GM18870 (cell line): ENCODE results near the gene FGF14.

Source experiments
- ATAC-seq: cut with Tn5 transposase; IDR thresholded peaks from one replicate; pipeline ENCODE4 v1.9.1; 2021; ENCODE audit warnings: moderate library complexity; ENCODE audit not compliant: unreplicated experiment

FGF14 gene

GRCh38 chr13:102369302-102369701, 32.5 kb downstream of the FGF14 start:
- no peak for ATAC-seq

GRCh38 chr13:102367836-102368235, 34.0 kb downstream of the FGF14 start:
- ATAC-seq, result no peak

DNA sequence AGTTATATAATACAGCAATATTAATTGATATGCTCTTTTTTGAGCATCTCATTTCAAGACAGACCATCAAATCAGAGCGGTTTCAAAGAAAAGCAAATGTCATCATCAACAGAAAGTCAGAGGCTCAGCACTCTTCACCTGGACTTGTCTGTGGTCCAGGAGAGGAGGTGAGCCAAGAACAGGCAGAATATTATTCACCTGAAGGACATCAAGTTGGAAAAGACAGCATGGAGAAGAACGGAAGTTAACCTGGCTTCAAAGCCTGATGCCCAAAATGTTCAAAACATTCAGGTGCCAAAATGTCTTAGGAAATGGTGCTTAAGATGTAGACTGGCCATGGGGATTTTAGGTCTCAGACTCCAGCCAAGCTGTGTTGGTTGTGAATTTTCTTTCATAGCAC, 40.7 kb downstream of the FGF14 start:
- no peak for ATAC-seq

DNA sequence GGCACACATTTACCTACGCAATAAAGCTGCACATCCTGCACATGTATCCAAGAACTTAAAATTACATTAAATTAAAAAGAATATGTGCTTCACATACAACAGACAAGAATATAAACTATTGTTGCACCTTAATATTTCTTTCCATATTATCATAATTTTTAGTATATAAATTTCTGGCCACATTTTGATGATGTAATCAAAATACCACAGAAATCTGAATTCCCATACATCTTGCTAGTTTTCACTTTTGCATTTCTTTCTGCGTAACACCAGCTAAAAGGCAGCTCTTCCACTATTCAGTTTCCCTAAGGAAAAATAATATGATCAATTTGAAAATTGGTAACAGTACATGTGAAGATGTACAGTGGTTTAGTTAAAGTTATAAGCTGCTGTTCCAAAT, 42.6 kb downstream of the FGF14 start:
- ATAC-seq, result no peak

DNA sequence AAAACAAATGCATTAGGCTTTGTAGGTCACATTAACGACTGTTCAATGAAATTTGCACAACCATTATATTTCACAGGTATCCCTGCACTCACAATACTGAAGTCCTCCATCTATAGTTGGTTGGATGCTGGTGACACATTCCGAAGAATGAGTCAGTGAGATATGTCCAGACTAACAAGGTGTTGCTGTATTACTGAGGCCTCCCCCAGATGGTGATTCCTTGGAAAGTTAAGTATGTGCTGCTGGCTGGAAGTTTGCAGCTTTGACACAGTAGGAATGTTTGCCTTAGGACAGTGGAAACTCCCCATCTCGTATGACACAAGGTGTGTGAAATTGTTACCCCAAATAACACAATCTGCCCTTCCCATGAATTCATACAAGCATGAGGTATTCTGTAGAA, 46.6 kb downstream of the FGF14 start:
- ATAC-seq, result no peak

GRCh38 chr13:102354011-102354410, 47.8 kb downstream of the FGF14 start:
- ATAC-seq, result no peak

DNA sequence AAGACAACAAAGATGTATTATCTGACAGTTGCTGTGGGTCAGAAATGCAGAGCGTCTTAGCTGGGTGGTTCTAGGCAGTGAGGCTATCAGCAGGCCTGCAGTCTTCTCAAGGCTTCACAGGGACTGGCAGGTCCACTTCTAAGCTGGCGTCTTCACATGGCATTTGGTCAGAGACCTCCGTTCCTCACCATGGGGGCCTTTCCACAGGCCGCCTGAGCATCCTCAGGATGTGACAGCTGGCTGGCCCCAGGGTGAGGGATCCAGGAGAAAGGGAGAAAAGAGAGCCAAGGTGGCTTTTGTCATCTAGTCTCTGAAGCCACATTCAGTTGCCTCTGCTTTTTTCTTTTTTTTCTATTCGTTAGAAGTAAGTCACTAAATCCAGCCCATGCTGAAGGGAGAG, 50.3 kb downstream of the FGF14 start:
- ATAC-seq, result no peak

DNA sequence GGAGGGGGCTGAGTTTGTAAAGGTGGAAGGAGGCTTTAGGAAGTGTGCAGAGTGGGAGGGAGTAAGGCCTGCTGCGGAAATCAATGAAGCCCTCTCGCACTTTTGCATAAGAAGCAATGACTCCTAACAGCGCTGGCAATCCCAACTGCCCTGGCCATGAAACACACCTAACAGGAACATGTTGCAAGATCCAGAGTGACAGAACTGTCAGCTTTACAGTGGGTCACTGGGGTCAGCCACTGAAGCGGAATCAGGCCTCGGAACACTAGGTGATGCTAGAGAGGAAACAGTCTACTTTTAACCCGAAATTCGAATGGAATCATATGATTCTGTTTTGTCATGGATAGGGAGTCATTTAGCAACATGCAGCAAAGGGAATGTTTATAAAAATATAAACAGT, 54.4 kb downstream of the FGF14 start:
- no peak for ATAC-seq

DNA sequence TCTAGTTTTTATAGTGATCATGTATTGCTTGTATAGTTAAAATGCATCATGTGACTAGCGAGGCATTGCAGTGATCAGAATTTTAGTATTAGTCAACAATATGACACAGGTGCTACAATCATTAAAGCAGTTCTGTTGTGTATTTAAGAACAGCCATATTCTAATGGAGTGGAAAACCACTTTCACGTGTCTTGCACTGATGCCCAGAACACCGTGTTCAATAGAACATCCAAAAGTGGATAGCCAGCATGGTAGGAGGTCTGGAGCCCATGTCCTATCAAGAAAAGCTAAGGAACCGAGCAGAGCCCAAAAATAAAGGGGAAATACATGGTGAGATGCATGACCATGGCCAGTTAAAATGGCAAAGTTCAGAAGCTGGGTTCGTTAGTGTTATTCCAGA, 55.1 kb downstream of the FGF14 start:
- no peak for ATAC-seq

DNA sequence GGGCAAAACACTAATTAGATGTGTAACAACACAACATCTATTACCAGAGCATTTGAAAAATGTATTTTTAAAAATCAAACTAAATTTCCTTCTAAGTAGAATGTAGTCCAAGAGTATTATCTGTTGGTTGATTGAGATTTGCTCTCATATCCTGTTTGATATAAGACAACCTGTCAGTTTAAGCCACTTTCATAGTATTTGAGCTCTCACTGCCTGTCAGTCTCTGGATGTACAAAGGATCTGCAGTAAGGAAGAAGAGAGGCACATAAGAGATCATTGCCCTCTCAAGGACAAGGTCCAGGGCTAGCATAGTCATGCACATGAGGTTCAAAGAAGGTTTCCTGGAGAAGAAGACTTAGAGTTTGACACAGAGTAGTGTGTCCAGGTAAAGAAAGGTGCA, 57.4 kb downstream of the FGF14 start:
- ATAC-seq, result no peak

GRCh38 chr13:102333320-102334198, 68.3 kb downstream of the FGF14 start:
- ATAC-seq, result no peak

DNA sequence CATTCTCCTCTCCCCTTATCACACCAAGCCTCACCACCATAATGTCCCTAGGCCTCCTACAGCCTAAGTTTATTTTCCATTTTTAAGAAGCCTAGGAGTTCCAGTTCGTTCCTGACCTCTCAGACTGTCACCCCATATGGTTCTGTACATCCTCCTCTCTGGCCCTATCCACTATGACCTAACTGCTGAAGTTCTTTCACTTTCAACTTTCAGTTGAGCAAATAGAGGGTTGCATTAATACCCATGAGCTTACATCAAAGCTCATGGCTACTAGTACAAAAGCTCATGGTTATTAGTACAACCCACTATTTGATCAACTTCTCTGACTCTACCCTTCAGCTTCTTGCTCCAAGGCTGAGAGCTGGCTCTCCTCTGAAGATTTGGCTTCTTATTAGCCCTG, 72.9 kb downstream of the FGF14 start:
- peak; percentile 88 for ATAC-seq

GRCh38 chr13:102327119-102327617, 74.7 kb downstream of the FGF14 start:
- no peak for ATAC-seq

DNA sequence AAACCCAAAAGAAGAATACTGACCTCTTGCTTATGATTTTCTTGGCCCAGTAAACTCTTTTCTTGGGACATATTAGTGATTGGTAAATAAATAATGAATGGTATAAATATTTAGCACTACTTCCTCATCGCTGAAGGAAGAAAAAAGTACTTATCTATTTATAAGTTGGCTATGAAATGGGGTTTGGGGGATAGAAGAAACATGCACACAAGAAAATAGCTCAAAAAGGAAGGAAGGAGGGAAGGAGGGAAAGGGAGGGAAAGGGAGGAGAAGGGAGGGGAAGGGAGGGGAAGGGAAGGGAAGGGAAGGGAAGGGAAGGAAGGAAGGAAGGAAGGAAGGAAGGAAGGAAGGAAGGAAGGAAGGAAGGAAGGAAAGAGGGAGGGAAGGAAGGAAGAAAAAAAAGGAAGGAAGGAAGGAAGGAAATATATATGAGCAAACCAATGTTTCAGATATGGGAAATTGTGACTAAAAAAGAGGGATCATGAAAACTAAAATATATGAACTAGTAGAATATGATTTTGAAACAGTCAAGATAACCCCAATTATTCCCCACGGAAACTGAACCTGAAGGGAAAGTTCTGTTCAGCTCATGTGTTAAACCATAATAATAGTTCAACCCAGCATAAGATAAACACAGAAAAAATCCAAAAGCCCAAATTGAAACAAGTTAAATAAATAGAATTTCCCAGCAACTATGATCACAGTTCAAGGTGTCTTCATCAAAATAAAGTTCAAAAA, 75.3 kb downstream of the FGF14 start:
- no peak for ATAC-seq

GRCh38 chr13:102325321-102325720, 76.5 kb downstream of the FGF14 start:
- ATAC-seq, result no peak

DNA sequence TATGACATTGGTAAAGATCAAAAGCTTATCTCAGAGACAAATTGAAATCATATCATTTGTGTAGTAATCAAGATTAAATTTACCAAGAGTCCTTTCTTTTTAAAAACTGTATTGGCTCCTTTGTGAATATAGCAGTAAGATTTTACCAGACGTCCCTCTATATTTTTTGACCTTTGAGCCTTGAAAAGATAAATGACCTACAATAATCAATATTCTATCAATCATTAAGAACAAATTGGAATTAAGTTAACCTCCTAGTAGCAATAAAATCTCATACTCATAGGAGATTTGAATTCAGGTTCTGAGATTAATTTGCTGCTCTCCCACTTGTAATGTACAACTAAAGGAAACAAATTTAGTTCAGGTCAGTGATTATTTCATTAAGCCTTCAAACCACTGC, 78.3 kb downstream of the FGF14 start:
- no peak for ATAC-seq

- ATAC-seq, result no peak
Measured at GRCh38 chr13:102323012-102323411, 78.8 kb downstream of the FGF14 start.

- no peak for ATAC-seq
Measured at GRCh38 chr13:102322211-102322610, 79.6 kb downstream of the FGF14 start.

GRCh38 chr13:102318233-102318632, 83.6 kb downstream of the FGF14 start:
- ATAC-seq, result no peak

DNA sequence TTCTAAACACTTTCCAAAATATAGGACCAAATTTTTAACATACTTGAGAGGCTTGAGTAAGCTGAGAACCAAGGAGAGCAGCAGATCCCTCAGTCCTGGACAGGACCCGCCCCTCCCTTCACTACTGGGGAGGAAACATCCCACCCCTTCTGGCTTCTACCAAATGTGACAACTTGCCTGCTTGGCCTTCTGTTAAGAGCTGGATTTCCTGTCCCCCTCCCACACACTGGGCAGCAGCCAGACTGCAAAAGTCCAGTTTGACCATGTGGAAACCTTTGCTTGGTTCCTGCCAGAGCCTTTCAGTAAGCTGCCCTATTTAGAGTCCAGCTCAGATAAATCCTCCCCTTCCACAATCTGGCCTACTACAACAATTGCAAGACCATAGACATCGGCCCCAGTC, 84.3 kb downstream of the FGF14 start:
- ATAC-seq, result no peak

DNA sequence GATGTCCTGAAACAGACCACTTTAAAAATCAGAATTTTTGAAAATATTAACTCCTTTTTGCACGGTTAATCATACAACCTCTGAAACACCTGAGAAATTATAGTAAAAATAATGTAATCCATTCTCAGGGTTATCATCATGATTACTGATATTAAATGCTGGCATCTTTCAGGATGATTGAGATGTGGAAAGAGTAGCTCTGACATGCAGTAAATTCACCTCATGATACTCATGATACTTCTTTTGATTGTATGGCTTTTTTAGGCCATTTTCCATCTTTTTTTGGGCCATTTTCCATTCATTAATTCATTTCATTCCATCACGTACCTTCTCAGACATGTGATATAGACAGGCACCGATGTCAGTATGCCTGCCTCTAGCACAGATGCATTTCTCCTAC, 85.1 kb downstream of the FGF14 start:
- ATAC-seq, result no peak

GRCh38 chr13:102312841-102313240, 89.0 kb downstream of the FGF14 start:
- ATAC-seq, result no peak
